Measurements from ENCODE around the gene RHBG.

RHBG gene

GRCh38 chr1:156409439-156409838 lies 40.4 kb downstream of the RHBG start:
- DNase-seq = no peak

GRCh38 chr1:156410238-156410637 lies 41.2 kb downstream of the RHBG start:
- DNase-seq = no peak

- no peak for DNase-seq
These were observed 41.7 kb downstream of the RHBG start for GRCh38 chr1:156410740-156411139.

GRCh38 chr1:156412653-156413321 lies 43.8 kb downstream of the RHBG start:
- DNase-seq = no peak

- no peak for DNase-seq
These were observed 44.6 kb downstream of the RHBG start for GRCh38 chr1:156413391-156414246.

- DNase-seq = no peak
These were observed 45.6 kb downstream of the RHBG start for GRCh38 chr1:156414461-156415064.

- DNase-seq = no peak
These were observed 48.0 kb downstream of the RHBG start for GRCh38 chr1:156416993-156417392.

GRCh38 chr1:156417401-156418020 lies 48.5 kb downstream of the RHBG start:
- no peak for DNase-seq

GRCh38 chr1:156418416-156419070 lies 49.5 kb downstream of the RHBG start:
- no peak for DNase-seq

GRCh38 chr1:156419854-156420204 lies 50.8 kb downstream of the RHBG start:
- peak; percentile 66 for DNase-seq

GRCh38 chr1:156420205-156421061 lies 51.4 kb downstream of the RHBG start:
- DNase-seq = peak; percentile 54

GRCh38 chr1:156421062-156421938 lies 52.3 kb downstream of the RHBG start:
- DNase-seq = peak; percentile 64

GRCh38 chr1:156421939-156422601 lies 53.1 kb downstream of the RHBG start:
- no peak for DNase-seq

GRCh38 chr1:156422602-156423091 lies 53.6 kb downstream of the RHBG start:
- no peak for DNase-seq

- DNase-seq = no peak
These were observed 54.7 kb downstream of the RHBG start for GRCh38 chr1:156423422-156424352.

GRCh38 chr1:156424806-156425432 lies 55.9 kb downstream of the RHBG start:
- no peak for DNase-seq

- DNase-seq = no peak
These were observed 56.9 kb downstream of the RHBG start for GRCh38 chr1:156425943-156426342.

GRCh38 chr1:156427957-156428356 lies 58.9 kb downstream of the RHBG start:
- DNase-seq = no peak

Measured in activated CD8-positive, alpha-beta memory T cell treated with anti-CD3 and anti-CD28 coated beads, Interleukin-2, amount 50 U/mL, for 4 hours (primary cell).